ENCODE results near the gene PDE8B.

PDE8B gene

GRCh38 chr5:77367741-77368140, 157.3 kb downstream of the PDE8B start:
- DNase-seq = no peak
- no peaks in the 10 kb centered on the region for H3K27me3 ChIP-seq (ENCODE audit: insufficient read depth, low read length, poor library complexity)
- H4K20me1 ChIP-seq (ENCODE audit: insufficient read depth, low read length) = no peaks in the 10 kb centered on the region
- H3K36me3 ChIP-seq (ENCODE audit: insufficient read depth, low read length) = no peaks in the 10 kb centered on the region
- no peak overlapping the region for H3K4me2 ChIP-seq (ENCODE audit: insufficient read depth, low read length)
- H3K4me1 ChIP-seq (ENCODE audit: insufficient read depth, low read length) = no peaks in the 10 kb centered on the region
- H3K4me3 ChIP-seq (ENCODE audit: low read depth in 1 of 2, low read length in 2 of 2) = no peak overlapping the region
- no peak for ATAC-seq (ENCODE audit: insufficient read depth, low read depth)
- H3K27ac ChIP-seq (ENCODE audit: low read length) = no peak overlapping the region
- TF ChIP-seq CTCF (IDR thresholded peaks at IDR 0.05; ENCODE audit: borderline replicate concordance, extremely low read depth, low read length, poor library complexity, severe bottlenecking) (no peak), EZH2 (IDR thresholded peaks at IDR 0.05; ENCODE audit: borderline replicate concordance, low read depth, low read length, severe bottlenecking) (no peak)
- no peak overlapping the region for H3K9ac ChIP-seq (ENCODE audit: low read depth, low read length)
- no peaks in the 10 kb centered on the region for H3K79me2 ChIP-seq (ENCODE audit: insufficient read depth, low read length)
- no peaks in the 10 kb centered on the region for H3K9me3 ChIP-seq (ENCODE audit: insufficient read depth, low read length, severe bottlenecking)
- no peak overlapping the region for H2AFZ ChIP-seq (ENCODE audit: low read depth, low read length)

GRCh38 chr5:77368367-77368766, 157.9 kb downstream of the PDE8B start:
- Histone ChIP-seq H3K9ac (ENCODE audit: low read depth, low read length) (no peak overlapping the region), H3K79me2 (ENCODE audit: insufficient read depth, low read length) (no peaks in the 10 kb centered on the region), H3K4me3 (ENCODE audit: low read depth in 1 of 2, low read length in 2 of 2) (no peak overlapping the region), H3K27me3 (ENCODE audit: insufficient read depth, low read length, poor library complexity) (no peaks in the 10 kb centered on the region), H3K4me2 (ENCODE audit: insufficient read depth, low read length) (no peak overlapping the region), H2AFZ (ENCODE audit: low read depth, low read length) (no peak overlapping the region), H3K36me3 (ENCODE audit: insufficient read depth, low read length) (no peaks in the 10 kb centered on the region), H3K4me1 (ENCODE audit: insufficient read depth, low read length) (no peaks in the 10 kb centered on the region), H3K9me3 (ENCODE audit: insufficient read depth, low read length, severe bottlenecking) (no peaks in the 10 kb centered on the region), H3K27ac (ENCODE audit: low read length) (no peak overlapping the region), H4K20me1 (ENCODE audit: insufficient read depth, low read length) (no peaks in the 10 kb centered on the region)
- no peak for ATAC-seq (ENCODE audit: insufficient read depth, low read depth)
- TF ChIP-seq EZH2 (IDR thresholded peaks at IDR 0.05; ENCODE audit: borderline replicate concordance, low read depth, low read length, severe bottlenecking) (no peak), CTCF (IDR thresholded peaks at IDR 0.05; ENCODE audit: borderline replicate concordance, extremely low read depth, low read length, poor library complexity, severe bottlenecking) (no peak)
- DNase-seq = no peak

- Histone ChIP-seq H3K4me1 (ENCODE audit: insufficient read depth, low read length) (no peaks in the 10 kb centered on the region), H3K36me3 (ENCODE audit: insufficient read depth, low read length) (no peaks in the 10 kb centered on the region), H3K79me2 (ENCODE audit: insufficient read depth, low read length) (no peaks in the 10 kb centered on the region), H3K4me3 (ENCODE audit: low read depth in 1 of 2, low read length in 2 of 2) (no peak overlapping the region), H3K4me2 (ENCODE audit: insufficient read depth, low read length) (no peak overlapping the region), H4K20me1 (ENCODE audit: insufficient read depth, low read length) (no peaks in the 10 kb centered on the region), H2AFZ (ENCODE audit: low read depth, low read length) (no peak overlapping the region), H3K27me3 (ENCODE audit: insufficient read depth, low read length, poor library complexity) (no peaks in the 10 kb centered on the region), H3K9me3 (ENCODE audit: insufficient read depth, low read length, severe bottlenecking) (no peaks in the 10 kb centered on the region), H3K9ac (ENCODE audit: low read depth, low read length) (no peak overlapping the region), H3K27ac (ENCODE audit: low read length) (no peak overlapping the region)
- no peak for ATAC-seq (ENCODE audit: insufficient read depth, low read depth)
- no peak for TF ChIP-seq CTCF (IDR thresholded peaks at IDR 0.05; ENCODE audit: borderline replicate concordance, extremely low read depth, low read length, poor library complexity, severe bottlenecking)
- TF ChIP-seq EZH2 (IDR thresholded peaks at IDR 0.05; ENCODE audit: borderline replicate concordance, low read depth, low read length, severe bottlenecking) = no peak
- DNase-seq = no peak
Observed at GRCh38 chr5:77369566-77369965, 159.1 kb downstream of the PDE8B start.

GRCh38 chr5:77374686-77375085, 164.2 kb downstream of the PDE8B start:
- TF ChIP-seq CTCF (IDR thresholded peaks at IDR 0.05; ENCODE audit: borderline replicate concordance, extremely low read depth, low read length, poor library complexity, severe bottlenecking) (no peak), EZH2 (IDR thresholded peaks at IDR 0.05; ENCODE audit: borderline replicate concordance, low read depth, low read length, severe bottlenecking) (no peak)
- no peaks in the 10 kb centered on the region for H3K4me1 ChIP-seq (ENCODE audit: insufficient read depth, low read length)
- no peaks in the 10 kb centered on the region for H4K20me1 ChIP-seq (ENCODE audit: insufficient read depth, low read length)
- no peaks in the 10 kb centered on the region for H3K79me2 ChIP-seq (ENCODE audit: insufficient read depth, low read length)
- no peak overlapping the region for H3K4me2 ChIP-seq (ENCODE audit: insufficient read depth, low read length)
- H3K9ac ChIP-seq (ENCODE audit: low read depth, low read length) = no peak overlapping the region
- no peaks in the 10 kb centered on the region for H3K9me3 ChIP-seq (ENCODE audit: insufficient read depth, low read length, severe bottlenecking)
- H3K27me3 ChIP-seq (ENCODE audit: insufficient read depth, low read length, poor library complexity) = no peaks in the 10 kb centered on the region
- no peak for DNase-seq
- H3K27ac ChIP-seq (ENCODE audit: low read length) = no peak overlapping the region
- no peak overlapping the region for H2AFZ ChIP-seq (ENCODE audit: low read depth, low read length)
- no peaks in the 10 kb centered on the region for H3K36me3 ChIP-seq (ENCODE audit: insufficient read depth, low read length)
- ATAC-seq (ENCODE audit: insufficient read depth, low read depth) = no peak
- H3K4me3 ChIP-seq (ENCODE audit: low read depth in 1 of 2, low read length in 2 of 2) = no peak overlapping the region
